Right hindlimb (tissue), 1 donor: ENCODE results near the gene CRX.
"Not testable (repeated sequence)": the region's sequence is repeated elsewhere in the genome, so short reads cannot be mapped to it uniquely, and the experiment has no call there.

Experiments
- DNase-seq: peaks from one replicate; pipeline ENCODE4 v3.0.0-alpha.2; 2018

CRX gene

DNA sequence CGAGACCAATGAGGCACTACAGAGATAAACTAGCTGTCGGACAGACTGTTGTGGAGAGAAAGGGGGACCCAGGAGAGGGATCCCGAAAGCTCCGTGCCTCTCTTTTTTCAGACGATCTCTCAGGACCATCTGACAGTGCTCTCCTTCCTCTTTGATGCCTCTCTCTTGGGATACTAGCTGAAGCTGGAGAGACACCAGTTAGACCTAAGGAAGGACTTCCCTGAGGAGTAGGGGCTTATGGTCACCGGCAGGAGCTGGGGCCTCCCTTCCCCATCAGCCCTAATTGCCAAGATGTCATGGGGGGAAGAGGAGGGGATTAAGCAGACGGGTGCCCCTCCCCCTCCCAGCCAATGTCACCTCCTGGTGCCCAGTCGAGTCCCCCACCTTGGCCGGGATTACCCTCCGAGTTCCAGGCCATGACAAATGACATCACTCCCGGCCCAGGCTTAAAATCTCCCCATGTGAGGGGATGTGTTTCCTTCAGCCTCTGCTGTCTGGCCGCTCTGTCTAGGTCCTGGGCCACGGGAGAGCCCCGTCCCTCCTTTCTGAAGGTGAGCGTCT, at the start of gene CRX:
Gene CRX, plus strand, starts transcription at position 478 of the 561 bp plus-strand sequence. CDS start 12,507 bp downstream, outside the sequence.
- no peak for DNase-seq

- no peak for DNase-seq
Measured at GRCh38 chr19:47776568-47776967, 45.2 kb upstream of the CRX start.

DNA sequence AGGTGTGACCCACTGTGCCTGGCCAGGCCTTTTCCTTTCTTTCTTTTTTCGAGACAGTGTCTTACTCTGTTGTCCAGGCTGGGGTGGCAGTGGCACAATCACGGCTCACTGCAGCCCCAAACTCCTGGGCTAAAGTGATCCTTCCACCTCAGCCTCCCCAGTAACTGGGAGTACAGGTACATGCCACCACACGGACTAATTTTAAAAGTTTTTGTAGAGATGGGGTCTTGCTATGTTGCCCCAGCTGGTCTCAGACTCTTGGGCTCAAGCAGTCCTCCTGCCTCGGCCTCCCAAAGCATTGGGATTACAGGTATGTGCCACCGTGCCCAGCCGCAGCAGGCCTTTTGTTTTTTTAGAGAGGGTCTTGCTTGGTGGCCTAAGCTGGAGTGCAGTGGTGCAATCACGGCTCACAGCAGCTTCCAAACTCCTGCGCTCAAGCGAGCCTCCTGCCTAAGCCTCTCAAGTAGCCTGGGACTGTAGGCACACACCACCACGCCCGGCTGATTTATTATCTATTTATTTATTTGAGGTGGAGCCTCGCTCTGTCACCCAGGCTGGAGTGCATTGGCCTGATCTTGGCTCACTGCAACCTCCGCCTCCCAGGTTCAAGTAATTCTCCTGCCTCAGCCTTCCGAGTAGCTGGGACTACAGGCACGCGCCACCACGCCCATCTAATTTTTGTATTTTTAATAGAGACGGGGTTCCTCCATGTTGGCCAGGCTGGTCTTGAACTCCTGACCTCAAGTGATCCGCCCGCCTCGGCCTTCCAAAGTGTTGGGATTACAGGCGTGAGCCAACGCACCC, 44.3 kb upstream of the CRX start:
- DNase-seq: not testable (repeated sequence)

DNA sequence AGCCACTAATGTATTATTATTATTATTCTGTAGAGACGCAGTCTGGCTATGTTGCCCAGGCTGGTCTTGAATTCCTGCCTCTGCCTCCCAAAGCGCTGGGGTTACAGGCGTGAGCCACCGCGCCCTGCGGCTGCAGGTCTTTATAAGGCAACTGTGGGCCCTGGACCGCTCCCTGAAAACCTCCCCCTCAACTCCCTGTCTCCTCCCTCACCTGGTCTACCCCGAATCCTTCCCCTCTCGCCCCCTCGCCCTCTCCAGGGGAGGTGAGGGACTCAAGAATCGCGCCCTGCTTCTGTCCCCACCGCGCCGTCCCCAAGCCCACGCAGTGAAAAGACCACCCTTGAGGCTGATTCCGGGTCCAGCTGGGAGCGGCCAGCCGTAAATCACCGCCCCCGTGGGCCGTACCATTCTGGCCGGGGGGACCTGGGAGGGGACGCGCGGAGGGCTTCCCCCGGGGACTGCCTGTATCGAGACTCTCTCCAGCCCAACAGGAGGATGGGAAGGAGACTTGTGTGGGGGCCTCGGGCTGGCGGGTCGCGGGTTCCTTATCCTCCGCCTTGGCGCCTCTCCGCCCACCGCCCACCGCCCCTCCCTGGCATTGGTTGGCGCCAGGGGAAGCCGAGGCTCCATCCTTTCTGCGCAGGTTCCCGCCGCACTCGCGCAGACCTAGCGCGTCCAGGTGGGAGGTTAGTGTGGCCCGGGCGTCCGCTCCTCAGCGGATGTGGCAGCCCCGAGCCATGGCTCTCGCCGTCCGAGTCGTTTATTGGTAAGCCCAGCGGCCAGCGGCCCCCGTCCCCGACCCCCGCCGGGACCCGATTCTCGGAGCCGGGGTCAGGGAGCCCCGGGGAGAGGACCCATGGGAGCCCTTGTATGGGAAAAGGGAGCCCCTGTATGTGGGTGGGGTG, 43.4 kb upstream of the CRX start, which contains the start of gene SELENOW:
Gene SELENOW, plus strand, starts transcription at position 655 of the 905 bp plus-strand sequence. Its CDS starts 83 bp downstream, at position 738.
- DNase-seq: peak; percentile 85

- peak; percentile 40 for DNase-seq
Measured at GRCh38 chr19:47778954-47779351, 42.8 kb upstream of the CRX start.

DNA sequence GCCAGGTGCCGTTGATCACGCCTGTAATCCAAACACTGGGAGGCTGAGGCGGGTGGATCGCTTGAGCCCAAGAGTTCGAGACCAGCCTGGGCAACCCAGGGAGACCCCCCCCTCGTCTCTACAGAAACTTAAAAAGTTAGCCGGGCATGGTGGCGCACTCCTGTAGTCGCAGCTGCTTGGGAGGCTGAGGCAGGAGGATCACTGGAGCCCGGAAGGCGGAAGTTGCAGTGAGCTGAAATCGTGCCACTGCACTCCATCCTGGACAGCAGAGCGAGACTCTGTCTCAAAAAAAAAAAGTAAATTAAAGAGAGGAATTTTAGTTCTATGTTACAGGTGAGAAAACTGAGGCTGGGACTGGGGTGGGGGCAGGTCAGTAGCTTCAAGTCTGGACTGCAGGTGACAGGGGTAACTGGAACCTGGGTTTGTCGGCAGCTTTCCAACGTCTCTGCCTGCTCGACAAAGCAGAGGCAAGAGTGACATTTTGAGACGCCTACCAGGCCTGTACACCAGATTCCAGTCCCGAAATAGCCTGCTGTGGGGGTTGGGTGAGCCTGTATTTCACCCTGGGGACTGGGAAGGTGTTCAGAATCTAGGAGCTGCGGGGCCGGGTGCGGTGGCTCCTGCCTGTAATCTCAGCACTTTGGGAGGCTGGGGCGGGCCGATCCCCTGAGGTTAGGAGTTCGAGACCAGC, 42.1 kb upstream of the CRX start:
- DNase-seq: peak; percentile 50

DNA sequence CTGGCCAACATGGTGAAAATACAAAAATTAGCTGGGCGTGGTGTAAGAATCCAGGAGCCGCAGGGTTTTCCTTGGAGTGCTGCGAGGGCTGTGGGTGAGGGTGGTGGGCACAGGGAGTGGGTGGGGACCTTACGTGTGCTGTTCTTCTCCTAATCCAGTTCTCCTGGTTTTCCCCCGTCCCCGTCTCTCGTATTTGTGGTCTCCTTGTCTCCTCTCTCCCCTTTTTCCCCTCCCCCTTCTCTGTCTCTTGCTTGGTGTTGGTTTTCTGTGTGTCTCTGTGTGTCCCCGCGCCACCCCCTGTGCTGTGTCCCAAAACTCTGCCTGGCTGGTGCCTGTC, 41.6 kb upstream of the CRX start:
- no peak for DNase-seq

GRCh38 chr19:47781590-47782262, 40.0 kb upstream of the CRX start:
- no peak for DNase-seq

DNA sequence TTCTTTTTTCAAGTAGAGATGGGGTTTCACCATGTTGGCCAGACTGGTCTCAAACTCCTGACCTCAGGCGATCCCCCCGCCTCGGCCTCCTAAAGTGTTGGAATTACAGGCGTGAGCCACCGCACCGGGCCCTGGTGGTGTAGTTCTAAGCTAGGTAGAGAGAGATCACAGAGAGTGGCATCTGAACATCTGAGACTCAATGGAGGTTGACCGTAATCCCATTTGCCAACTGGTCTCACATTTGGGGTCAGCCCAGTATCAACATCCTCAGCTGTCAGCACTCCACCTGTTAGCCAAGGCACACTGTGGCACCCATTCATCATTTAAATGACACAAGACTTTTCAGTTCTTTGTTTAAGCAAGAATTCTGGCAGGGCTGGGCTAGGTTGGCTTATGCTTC, 35.2 kb upstream of the CRX start:
- peak; percentile 50 for DNase-seq

GRCh38 chr19:47787307-47787706, 34.4 kb upstream of the CRX start:
- not testable (repeated sequence) for DNase-seq

GRCh38 chr19:47789811-47790210, 31.9 kb upstream of the CRX start:
- DNase-seq: not testable (repeated sequence)

DNA sequence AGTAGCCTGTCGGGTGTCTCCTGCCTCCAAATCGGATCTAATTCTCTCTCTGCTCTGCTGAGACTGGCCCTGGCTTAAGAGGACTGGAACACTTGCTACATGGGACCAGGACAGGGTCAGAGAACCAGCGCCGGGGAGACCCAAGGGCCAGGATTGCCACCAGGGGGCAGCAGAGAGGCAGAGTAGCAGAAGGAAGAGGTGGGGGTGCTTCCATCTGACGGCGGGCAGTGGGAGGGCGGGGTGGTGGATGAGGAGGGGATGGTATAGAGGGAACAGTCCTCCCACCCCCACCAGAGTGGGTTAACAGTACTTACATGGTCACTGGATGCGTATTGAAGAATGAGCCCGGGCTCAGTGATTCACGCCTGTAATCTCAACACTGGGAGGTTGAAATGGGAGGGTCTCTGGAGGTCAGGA, 31.3 kb upstream of the CRX start:
- DNase-seq: peak; percentile 75

DNA sequence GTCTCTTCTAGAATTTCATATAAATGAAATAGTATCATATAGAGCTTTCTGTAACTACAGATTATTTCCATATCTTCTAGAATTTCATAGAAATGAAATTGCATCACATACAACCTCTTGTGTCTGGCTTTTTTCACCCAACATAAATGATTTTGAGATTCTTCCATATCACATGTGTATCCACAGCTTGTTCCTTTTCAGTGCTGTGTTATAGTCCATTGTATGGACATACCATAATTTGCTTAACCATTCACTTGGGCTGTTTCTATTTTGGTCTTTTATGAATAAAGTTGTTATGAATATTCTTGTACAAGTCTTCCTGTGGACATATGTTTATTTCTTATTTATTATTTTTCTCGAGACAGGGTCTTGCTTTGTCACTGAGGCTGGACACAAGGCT, 29.1 kb upstream of the CRX start:
- DNase-seq: no peak

GRCh38 chr19:47794526-47794925, 27.2 kb upstream of the CRX start:
- no peak for DNase-seq

- DNase-seq: no peak
Measured at GRCh38 chr19:47796785-47797184, 25.0 kb upstream of the CRX start.

- DNase-seq: no peak
Measured at GRCh38 chr19:47797996-47798903, 23.5 kb upstream of the CRX start.

GRCh38 chr19:47798904-47799266, 22.9 kb upstream of the CRX start:
- no peak for DNase-seq

DNA sequence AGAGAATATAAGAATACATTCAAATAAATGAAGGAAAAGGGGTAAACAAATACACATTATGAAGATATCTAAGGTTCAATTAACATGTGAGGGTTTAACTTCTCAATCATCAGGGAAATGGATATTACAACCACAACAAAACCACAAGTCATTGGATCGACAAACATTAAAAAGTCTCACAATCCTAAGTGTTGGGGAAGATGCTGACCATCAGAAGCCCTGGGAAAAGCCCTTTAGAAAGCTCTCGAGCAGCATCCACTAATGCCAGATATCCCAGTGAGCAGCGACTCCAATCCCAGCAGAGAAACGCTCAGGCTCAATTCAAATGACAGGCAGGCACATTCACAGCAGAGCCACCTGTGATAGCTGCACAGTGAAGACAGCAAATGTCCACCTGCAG, 20.5 kb upstream of the CRX start:
- DNase-seq: no peak

DNA sequence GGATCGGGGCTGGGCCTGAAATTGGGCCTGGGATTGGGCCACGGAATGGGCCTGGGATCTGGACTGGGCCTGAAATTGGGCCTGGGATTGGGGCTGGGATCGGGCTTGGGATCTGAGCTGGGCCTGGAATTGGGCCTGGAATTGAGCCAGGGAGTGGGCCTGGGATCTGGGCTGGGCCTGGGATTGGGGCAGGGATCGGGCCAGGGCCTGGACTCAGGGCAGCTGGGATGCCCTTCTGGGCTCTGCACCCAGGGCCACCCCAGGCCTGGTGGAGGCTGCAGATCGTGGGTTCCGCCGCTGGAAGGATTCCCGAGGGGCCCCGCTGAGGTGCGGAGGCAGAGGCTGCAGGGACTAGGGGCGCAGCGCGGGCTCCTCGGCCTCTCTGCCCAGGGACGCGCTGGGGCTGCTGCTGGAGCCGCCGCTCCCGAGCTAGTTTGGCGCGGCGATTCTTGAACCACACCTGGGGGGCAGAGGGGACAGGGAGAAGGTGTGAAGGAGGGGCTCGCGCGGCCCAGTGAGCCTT, 19.2 kb upstream of the CRX start:
- no peak for DNase-seq

GRCh38 chr19:47803148-47803547, 18.6 kb upstream of the CRX start:
- DNase-seq: not testable (repeated sequence)

GRCh38 chr19:47803671-47804070, 18.1 kb upstream of the CRX start:
- DNase-seq: not testable (repeated sequence)
